Pons (tissue), 1 donor: Measurements from ENCODE around the gene UPK3BL2.
"Not testable (repeated sequence)": the region's sequence is repeated elsewhere in the genome, so short reads cannot be mapped to it uniquely, and the experiment has no call there.

Experiments used
- DNase-seq: peaks from one replicate; pipeline ENCODE4 v3.0.0-alpha.2; 2016; ENCODE audit warnings: low spot score

UPK3BL2 gene

GRCh38 chr7:102493220-102493935 lies 50.1 kb downstream of the UPK3BL2 start:
- DNase-seq: not testable (repeated sequence)

- DNase-seq: not testable (repeated sequence)
These were observed 52.9 kb downstream of the UPK3BL2 start for GRCh38 chr7:102490529-102491075.
